Neural crest cell (in vitro differentiated cells): ENCODE results near the gene TSHZ1. TPM values are rescaled to one million over a fixed set of nuclear protein-coding genes. Genes with fewer than 3 reads are reported as not detected.
"Not testable (repeated sequence)": the region's sequence is repeated elsewhere in the genome, so short reads cannot be mapped to it uniquely, and the experiment has no call there.

Experiments
- DNase-seq: peaks from one replicate; pipeline ENCODE4 v3.0.0; 2021; ENCODE audit warnings: low read depth, mixed read lengths, low spot score
- H3K27ac Mint-ChIP-seq: one replicate; pipeline ENCODE4 v1.8.0; 2021; ENCODE audit warnings: mild to moderate bottlenecking, mixed read lengths; ENCODE audit not compliant: unreplicated experiment
- H3K27me3 Mint-ChIP-seq: 2 replicates; pipeline ENCODE4 v1.8.0; 2021; ENCODE audit warnings: low read depth, mild to moderate bottlenecking, mixed read lengths
- H3K36me3 Mint-ChIP-seq: 2 replicates; pipeline ENCODE4 v1.8.0; 2021; ENCODE audit warnings: low read depth, mild to moderate bottlenecking, mixed read lengths
- H3K4me1 Mint-ChIP-seq: 2 replicates; pipeline ENCODE4 v1.8.0; 2021; ENCODE audit warnings: mixed read lengths
- H3K4me3 Mint-ChIP-seq: one replicate; pipeline ENCODE4 v1.8.0; 2021; ENCODE audit warnings: mild to moderate bottlenecking, mixed read lengths
- H3K9me3 Mint-ChIP-seq: 2 replicates; pipeline ENCODE4 v1.8.0; 2021; ENCODE audit warnings: mixed read lengths
- CTCF ChIP-seq: fragments of 200-600 bp; sonication (generic); conservative IDR thresholded peaks from 2 replicates; pipeline ENCODE4 v1.5.0; 2021; ENCODE audit warnings: antibody characterized with exemption, mild to moderate bottlenecking
- total RNA-seq: library from RNA; stranded (reverse); gene quantifications from 2 replicates; pipeline ENCODE4 v1.2.1, GENCODE V29; 2021

The TSHZ1 gene
- total RNA-seq, 1 donor from 2014 or later, result 6.9 TPM

DNA sequence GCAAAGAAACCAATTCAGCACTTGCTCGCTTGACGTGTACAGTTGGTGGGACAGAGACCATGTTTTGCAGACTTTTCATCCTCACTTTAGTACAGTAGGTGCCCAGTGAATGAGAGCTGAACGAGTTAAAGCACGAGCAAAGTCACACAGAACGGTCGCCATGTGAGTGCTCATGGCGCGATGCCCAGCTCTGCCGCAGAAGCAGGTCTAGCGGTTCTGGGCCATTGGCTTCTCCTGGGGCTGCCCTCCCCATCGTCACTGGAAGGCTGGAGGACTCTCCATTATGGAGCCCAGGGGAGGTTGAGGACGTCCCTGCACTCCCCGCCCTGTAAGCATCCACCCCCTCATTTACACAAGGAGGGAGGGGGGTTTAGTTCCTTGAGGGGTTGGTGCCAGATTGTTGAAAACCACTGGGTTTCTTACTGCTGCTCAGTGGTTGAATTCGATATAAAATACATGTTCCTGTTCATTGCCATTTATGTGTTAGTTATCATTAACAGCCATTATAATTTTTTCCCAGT lies 26.6 kb upstream of the TSHZ1 start:
- DNase-seq, result no peak
- H3K27me3 Mint-ChIP-seq, result no peaks in the 10 kb centered on the region

GRCh38 chr18:75185460-75185859 lies 25.1 kb upstream of the TSHZ1 start:
- TF ChIP-seq CTCF, result no peak
- H3K4me3 Mint-ChIP-seq, result no peak overlapping the region

More for the DNA sequence above, 26.6 kb upstream of the TSHZ1 start:
- Mint-ChIP-seq H3K4me3 (no peak overlapping the region), H3K27ac (no peak overlapping the region), H3K36me3 (no peaks in the 10 kb centered on the region), H3K4me1 (no peaks in the 10 kb centered on the region), H3K9me3 (peaks cover 2% of the 10 kb centered on the region)
- no peak for TF ChIP-seq CTCF

GRCh38 chr18:75187702-75188101 lies 22.9 kb upstream of the TSHZ1 start:
- not testable (repeated sequence) for H3K27ac Mint-ChIP-seq, DNase-seq, H3K4me3 Mint-ChIP-seq, H3K4me1 Mint-ChIP-seq, H3K36me3 Mint-ChIP-seq, H3K27me3 Mint-ChIP-seq, H3K9me3 Mint-ChIP-seq

More at GRCh38 chr18:75185460-75185859, 25.1 kb upstream of the TSHZ1 start:
- Mint-ChIP-seq H3K36me3 (no peaks in the 10 kb centered on the region), H3K27me3 (no peaks in the 10 kb centered on the region), H3K27ac (no peak overlapping the region), H3K9me3 (peaks cover 2% of the 10 kb centered on the region), H3K4me1 (no peaks in the 10 kb centered on the region)
- DNase-seq, result no peak

- Mint-ChIP-seq H3K36me3 (no peaks in the 10 kb centered on the region), H3K27me3 (no peaks in the 10 kb centered on the region), H3K4me3 (no peak overlapping the region), H3K27ac (no peak overlapping the region), H3K9me3 (no peaks in the 10 kb centered on the region), H3K4me1 (no peaks in the 10 kb centered on the region)
- DNase-seq, result no peak
- no peak for TF ChIP-seq CTCF
These were observed 20.9 kb upstream of the TSHZ1 start for GRCh38 chr18:75189696-75190095.

DNA sequence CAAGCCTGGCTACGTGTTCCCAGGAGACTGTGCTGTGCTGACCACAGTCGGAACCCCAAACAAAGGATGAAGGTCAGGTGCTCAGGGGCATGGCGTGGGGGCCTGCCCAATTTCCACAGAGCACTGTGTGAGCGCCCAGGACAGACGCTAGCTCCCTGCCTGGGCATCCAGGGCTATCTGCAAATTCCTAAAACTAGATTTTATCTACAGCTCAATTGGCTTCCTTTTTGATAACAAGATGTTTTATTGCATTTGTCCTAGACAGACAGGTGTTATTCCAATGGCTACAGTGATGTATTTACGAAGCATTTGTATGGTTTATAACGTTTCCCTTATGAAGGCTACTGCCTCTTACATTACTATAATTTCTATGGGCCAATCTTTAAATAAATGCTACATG lies 17.7 kb upstream of the TSHZ1 start:
- Mint-ChIP-seq H3K27ac (no peak overlapping the region), H3K27me3 (no peaks in the 10 kb centered on the region), H3K4me3 (no peak overlapping the region), H3K9me3 (no peaks in the 10 kb centered on the region), H3K4me1 (no peaks in the 10 kb centered on the region), H3K36me3 (no peaks in the 10 kb centered on the region)
- DNase-seq, result no peak
- no peak for TF ChIP-seq CTCF

DNA sequence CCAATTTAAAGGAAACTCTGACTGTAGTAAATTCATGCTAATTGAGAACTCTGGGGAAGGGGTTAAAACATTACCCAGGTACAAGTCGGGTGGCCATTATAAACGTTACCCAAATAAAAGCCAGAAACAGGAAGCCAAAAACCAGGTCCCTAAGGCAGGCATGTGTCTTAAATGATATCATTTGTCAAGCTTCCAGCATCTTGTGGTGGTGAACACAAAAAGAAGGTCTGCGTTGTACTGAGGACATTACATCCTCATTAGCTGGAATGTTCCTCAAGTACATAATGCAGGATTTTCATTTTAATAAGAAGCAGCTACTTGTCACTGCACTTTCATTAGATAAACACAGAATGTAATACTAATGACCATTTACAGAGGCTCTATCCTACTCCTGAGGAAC lies 12.6 kb upstream of the TSHZ1 start:
- Mint-ChIP-seq H3K9me3 (no peaks in the 10 kb centered on the region), H3K36me3 (peaks cover 8% of the 10 kb centered on the region), H3K4me1 (peaks cover 6% of the 10 kb centered on the region), H3K27me3 (peaks cover 23% of the 10 kb centered on the region), H3K27ac (no peak overlapping the region), H3K4me3 (no peak overlapping the region)
- TF ChIP-seq CTCF, result no peak
- no peak for DNase-seq
